Measurements from ENCODE around the gene LIMCH1.
"Not testable (repeated sequence)": the region's sequence is repeated elsewhere in the genome, so short reads cannot be mapped to it uniquely, and the experiment has no call there.

LIMCH1 gene

DNA sequence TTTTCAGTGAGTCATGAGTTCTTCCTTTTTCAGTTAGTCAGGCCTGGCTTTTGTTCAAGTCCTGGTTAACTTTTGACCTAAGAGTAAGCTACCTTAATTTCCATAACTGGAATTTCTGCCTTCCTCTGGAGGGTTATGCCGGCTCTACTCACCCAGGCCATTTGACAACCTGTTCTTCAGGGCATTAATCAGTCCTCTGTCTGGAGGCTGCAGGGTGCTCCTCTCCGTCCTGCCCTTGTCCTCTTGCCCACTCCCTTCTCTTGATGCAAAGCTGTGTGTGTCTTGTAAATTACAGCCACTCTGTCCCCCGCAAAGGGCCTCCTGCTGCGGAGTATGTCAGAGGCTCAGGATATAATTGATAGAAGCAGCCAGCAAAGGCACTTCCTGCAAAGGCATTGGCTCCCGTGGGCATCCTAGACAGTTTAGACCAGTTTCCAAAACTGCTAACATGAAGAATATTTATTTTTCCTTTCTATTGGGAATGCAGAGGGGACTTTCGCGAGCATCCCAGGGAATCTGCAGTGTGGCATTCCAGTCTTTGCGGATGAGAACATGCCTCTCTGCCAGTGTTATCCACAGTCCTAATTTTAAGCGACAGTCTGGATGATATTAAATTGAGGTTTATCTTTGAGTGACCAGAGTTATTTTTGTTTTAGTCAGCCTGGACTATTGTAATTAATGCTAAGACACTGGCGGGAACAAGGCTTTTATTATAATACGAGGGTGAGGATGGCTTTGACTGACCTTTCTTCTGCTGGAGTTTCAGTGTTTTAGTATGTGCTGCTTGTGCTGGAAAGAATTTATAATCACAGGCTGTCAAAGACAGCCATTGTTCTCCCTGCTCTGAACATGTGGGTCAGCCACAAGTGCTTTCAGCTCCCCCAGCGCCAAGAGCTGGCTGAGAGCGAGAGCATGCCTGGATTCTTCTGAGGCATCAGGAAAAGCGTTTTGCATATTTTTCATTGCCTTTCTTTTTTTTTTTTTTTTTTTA lies 74.2 kb downstream of the LIMCH1 start:
- no peak for DNase-seq

DNA sequence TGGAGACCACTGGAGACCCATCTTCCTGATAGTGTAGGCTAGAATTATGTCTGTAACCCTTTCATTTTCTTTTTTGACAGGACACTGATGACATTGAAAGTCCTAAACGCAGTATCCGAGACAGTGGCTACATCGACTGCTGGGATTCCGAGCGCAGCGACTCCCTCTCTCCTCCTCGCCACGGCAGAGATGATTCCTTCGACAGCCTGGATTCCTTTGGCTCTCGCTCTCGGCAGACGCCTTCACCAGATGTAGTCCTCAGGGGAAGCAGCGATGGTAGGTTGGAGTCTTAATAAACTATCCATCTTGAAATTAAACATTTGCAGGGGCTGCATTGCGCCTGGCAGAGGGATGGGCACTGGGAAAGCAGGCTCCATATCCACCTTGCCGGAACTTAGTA lies 75.4 kb downstream of the LIMCH1 start:
- DNase-seq: no peak

DNA sequence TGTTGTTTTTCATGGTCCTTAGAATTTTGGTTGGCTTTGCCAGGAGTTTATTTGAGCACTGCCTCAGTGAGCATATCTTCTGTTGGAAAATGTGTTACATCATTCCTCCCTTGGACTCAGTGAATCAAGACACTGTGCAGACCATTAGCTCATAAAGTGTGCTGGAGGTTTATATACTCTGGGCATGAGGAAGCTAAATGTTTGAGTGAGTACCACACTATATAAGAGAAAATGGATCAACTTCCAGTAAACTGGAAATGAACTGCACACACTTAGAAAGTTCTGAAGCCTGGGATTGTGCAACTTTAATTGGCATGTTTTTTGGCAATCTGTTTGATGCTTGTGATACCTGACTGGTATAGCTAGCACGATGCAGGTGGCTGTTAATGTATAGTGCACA lies 75.9 kb downstream of the LIMCH1 start:
- no peak for DNase-seq

DNA sequence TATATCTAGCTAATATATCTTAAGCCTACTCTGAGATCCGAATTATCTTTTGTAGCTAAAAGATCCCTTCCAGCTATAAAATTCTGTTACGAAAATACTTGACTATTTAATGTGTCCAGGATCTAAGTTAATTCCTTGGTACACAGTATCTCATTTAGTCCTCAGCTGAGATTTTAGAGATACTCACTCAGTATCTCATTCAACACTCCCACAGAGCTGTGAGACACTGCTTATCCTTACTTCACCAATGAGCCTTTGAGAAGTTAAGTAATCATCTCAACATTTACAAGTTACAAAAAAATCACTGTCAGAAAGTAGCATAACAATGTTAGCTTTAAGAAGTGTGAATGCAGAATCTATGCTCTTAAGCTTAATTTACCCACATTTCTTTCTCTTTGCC lies 76.6 kb downstream of the LIMCH1 start:
- no peak for DNase-seq

DNA sequence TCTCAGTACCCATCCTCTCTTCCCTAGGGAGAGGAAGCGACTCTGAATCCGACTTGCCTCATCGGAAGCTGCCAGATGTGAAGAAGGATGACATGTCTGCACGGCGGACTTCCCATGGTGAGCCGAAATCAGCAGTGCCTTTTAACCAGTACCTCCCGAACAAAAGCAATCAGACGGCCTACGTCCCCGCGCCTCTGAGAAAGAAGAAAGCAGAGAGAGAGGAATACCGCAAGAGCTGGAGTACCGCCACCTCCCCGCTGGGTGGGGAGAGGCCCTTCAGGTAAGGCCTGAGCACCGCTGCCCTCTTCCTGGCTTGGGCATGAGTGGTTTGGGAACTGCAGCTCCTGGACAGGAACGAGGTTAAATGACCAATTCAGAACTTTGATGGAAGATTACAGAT lies 81.2 kb downstream of the LIMCH1 start:
- DNase-seq: no peak

DNA sequence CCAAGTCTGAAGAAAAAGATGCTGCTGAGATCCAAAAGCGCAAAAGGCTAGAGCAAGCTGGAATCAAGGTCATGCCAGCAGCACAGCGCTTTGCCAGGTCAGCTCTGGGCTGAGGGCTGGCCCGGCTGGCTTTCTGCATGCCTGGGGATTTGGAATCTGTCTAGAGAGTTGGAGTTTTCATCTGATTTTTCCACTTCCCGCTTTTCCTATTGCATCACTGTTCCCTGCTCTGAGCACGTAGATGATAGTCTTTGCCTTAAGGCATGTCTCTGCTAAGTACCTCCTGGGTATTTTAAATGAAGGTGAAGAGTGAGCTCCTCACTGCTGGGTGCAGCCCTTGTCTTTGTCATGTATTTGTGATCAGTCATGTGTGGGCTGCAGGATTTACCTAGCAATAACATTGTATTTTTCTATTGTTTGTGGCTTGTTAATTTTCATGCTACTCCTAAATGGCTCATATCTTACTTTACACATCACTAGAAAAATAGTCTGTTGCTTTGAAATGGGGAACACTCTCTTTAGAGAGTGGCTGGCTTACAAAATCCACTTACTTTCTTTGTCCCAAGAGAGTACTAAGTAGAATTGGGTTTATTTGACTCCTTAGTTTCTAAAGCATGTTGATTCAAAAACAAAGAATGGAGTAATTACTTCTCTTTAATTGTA lies 82.8 kb downstream of the LIMCH1 start:
- no peak for DNase-seq

DNA sequence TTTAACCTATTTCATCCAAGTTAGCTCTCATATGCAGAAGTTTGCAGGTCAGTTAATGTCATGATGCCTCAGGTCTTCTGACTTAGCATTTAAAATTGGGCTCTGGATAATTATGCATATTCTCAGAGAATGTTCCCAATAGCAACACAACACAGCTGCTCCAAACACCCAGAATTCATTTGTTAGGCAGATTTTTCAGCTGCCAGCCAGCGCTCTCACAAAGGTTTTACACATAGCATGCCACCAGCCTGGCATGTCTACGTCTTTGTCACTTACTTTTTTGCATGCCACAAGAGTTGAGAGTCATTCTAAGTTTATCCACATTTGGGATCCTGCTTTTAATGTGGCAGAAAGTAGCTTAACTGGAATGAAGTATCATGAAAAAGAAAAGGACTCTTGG lies 84.8 kb downstream of the LIMCH1 start:
- no peak for DNase-seq

DNA sequence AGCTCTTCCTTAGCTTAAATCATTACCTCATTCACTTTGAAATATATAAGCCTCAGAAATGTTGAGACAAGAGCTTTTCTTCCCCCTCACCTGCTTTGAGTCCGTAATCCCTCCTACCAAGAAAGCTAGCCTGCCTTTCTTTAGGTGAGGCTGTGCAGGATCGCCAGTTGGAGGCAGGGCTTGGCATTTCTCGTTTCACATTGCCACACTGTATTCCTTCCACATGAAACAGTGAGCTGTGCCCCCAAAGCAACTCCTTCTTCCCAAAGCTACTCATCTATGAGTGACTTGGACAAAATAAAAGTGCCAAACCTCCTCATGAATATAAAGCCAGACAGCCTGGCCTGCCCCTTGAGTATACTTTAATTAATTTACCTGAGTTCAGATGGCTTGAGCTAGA lies 86.8 kb downstream of the LIMCH1 start:
- no peak for DNase-seq

DNA sequence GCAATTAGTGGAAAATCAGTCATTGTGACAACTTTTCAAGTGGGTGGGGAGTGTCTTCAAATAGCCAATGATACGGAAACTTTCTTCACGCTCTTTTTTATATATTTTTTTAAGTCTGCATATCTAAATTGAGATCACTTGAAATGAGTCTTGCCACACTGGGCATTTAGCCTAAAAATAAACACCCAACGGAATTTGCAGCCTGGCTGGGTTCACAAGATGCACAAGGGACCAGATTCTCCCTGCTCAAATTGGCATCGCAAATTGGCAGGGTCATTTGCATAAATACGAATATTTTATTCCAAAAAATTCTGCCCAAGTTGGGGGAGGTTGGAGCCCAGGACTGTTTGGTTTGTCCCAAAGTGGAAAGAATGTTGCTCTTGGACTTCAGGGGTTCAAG lies 87.6 kb downstream of the LIMCH1 start:
- DNase-seq: no peak

DNA sequence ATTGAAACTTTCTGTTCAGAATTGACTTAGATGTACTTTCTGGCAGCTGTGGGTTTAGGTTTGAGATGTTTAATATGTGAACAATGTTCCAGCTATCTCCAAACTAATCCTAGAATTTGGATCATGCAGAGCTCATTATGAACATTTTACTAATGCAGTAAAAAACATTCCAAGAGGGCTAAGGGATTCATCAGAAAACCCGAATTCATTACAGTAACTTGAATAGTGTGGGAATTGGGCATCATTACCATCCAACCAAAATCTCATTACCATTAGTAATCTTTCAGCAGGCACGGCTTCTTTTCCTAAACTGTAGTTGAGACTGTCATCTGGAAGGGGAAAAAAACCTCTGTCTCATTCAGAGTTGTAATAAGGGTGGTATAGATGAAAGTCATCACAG lies 91.0 kb downstream of the LIMCH1 start:
- no peak for DNase-seq

DNA sequence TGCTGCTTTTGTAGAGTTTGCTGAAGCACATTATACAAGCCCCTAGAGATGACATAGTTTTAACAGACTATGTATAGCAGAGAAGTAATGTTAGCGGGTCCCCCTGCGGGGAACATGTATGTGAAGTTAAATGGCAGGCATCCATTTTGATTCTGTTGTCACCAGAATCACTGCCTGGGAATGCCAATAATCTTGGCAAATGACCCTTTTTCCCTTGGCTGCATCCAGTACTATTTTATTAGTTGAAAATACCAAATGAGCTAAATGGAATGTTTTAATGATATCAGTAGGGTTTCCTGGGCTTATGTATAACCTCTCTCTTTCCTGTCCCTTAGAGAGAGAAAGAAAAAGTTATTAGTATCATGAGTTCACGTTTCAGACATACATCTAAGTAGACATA lies 93.6 kb downstream of the LIMCH1 start:
- DNase-seq: no peak

DNA sequence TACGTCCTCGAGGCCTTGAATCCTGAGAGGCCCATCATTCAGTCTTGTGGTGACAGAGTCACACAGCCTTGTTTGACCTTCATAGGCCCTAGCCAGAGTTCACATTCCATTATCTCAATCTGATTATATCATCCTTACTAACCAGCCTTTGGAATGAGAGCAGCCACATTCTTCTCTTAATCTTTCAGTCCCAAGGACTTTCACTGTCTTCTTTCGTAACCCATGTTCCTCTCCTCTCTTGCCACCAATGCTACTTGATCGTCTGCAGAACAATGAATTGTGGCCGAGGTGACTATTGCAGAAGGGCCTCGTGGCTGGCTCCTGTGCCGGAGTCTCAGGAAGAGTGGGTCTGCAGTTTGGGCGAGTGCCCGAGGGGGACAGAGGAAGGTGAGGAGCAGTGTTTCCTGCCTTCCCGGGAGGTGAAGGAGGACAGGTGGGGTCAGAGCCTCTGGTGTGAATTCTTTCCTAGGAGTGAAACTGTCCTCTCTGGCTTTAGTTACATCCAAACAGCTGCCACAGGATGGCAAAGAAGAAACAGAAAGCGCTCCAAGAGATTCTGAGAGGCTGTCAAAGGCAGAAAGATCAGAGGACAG lies 94.6 kb downstream of the LIMCH1 start:
- DNase-seq: no peak

DNA sequence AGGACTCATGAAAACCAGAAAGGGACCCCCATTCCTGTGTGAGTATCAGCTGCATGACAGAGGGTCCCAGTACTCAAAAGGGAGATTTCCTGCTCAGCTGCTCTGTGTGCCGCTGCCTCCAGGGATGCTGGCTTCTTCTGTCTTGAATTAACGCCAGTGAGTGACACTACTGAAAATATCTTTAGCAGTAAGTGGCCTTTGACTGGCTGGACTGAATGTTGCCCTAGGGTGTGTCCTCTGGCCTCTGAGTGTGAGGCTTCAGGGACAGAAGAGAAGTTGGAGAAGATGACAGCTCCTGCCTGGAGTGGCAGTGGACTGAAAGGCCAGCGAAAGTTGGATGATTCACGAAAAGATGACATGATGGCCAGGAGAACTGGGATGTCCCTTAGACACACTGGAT lies 95.4 kb downstream of the LIMCH1 start:
- no peak for DNase-seq

DNA sequence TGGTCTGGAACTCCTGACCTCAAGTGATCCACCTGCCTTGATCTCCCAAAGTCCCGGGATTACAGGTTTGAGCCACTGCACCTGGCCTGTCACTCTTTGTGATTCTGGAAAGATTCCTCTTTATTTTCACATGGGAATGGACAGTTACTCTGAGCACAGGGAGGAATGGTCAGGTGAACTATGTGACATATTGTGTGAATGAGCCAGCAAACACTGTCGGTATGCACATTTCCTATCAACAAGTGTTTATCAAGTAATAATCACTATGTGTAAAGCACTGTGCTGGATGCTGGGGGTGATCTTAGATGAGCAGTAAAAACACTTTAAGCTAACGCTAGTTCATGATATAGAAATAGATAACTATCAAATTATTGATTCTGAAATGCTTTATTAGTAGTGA lies 97.5 kb downstream of the LIMCH1 start:
- no peak for DNase-seq

DNA sequence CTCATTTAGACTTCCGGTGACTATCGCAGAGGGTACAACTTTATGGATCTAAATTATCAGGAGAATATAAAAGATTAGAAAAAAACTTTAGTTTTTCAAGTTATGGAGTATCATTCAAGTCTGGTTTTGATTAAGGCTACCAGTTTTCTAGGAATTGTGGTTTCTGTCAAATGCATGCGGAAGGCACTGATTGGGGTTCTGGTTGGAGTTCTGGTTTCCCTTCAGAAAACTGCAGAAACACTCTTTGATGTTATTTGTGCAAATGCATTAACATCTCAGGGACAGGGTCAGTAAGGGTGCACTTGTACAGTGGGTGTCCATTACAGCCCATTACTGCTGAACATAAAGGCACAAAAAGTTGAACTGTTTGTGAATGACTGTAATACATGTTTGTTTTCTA lies 100.2 kb downstream of the LIMCH1 start:
- DNase-seq: no peak

DNA sequence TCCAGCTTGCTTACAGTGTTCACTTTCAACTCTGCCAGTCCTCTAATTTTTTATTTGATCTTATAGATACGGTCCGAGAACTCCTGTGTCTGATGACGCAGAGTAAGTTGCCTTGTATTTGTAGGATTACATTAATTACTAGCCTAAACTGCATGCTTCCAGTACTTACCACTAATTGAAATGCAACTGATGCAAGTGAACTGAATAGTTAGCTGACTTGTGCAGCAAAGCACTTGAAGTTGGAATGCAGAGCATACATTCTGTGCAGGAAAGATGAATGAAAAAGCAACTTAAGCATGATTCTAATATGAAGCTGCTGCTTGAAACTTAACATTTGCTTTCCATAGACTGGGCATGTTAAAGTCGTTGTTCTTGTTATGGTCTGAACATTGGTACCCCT lies 100.9 kb downstream of the LIMCH1 start:
- DNase-seq: no peak

DNA sequence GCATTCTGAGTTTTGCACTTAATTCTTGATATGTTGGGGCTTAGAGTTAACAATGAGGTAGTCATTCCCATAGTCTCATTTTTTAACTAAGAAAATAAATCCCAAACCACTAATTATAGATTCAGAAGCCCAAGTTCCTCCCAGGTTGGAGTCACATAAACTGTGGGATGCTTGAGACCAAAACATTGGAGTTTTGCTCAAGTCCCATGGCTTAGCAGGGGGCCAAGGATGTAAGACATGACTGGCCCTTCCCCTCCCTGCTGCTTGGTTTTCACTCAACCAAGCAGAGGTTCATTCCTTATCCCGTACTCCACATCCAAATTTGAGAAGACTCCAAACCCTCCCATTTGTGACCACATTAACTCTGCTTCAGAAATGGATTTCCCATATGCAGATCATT lies 101.3 kb downstream of the LIMCH1 start:
- no peak for DNase-seq

DNA sequence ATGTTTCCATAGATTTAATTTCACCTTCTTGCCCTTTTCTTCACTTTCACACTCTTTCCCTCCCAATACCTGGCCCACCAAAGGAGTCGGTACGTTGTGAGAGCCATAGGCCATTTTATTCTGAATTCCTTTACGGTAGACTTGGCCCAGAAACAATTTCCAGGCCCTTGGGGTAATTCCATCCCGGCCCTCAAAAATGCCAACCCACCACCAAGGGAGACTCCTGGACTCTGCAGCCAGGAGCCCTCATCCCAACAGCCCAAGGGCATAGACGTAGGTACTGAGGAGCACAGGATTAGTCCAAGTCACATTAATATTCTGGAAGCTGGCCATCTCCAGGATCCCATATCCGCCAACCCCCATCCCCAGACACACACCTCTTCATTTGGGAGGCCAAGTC lies 102.9 kb downstream of the LIMCH1 start:
- DNase-seq: no peak

DNA sequence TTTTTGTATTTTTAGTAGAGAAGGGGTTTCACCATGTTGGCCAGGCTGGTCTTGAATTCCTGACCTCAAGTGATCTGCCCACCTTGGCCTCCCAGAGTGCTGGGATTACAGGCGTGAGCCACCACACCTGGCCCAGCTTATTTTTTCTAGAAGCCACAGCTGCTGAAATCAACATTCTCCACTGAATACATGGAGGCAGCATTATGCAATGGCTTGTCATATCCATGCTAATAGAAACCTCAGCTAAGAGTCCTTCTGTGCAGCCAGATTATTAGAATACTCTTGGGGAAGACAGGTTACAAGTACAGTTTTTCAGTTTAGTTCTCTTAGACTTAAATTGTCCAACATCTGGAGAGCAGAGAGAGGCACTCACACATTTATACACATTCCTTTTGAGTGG lies 104.8 kb downstream of the LIMCH1 start:
- not testable (repeated sequence) for DNase-seq

DNA sequence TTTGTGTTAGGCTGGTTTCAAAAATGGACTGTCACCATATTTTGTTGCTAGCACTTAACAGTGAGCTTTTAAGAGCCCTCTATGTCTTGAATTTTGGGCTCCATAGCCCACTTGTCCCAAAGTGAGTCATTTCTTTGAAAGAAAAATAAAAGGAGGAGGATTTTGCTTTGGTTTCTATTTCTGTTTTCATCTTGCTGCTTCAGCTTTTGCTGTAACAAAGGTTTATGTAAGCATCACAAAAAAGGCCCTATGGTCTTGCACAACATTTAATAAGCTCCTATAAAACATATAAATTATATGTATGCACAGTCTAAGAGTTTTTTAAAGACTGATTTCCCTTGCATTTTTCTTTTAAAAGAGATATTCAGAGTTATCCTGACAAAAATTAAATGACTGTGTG lies 105.4 kb downstream of the LIMCH1 start:
- no peak for DNase-seq

DNA sequence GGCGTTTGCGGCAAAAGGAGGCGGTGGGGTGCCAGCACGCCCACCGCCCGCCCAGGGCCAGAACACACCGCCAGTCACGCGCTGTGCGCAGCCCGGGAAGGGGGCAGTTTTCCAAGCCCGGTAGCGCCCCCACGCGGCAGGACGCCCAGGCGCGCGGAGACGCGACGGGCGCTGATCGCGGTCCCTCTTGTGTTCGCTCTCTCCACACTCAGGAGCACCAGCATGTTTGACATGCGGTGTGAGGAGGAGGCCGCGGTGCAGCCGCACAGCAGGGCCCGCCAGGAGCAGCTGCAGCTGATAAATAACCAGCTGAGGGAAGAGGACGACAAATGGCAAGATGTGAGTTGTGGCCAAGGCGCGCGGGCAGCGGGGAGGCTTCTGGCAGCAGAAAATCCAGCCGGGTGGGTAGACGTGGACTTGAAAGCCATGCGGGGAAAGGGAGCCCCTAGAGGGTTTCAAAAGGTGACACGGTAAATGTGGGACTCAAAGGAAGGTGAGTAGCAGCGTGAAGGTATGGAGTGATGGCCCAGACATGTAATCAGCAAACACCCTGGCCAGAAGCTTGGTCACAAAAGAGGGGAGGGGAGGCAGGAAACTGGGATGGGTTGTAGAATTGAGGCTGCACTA lies 106.4 kb downstream of the LIMCH1 start:
- peak; percentile 9 for DNase-seq

DNA sequence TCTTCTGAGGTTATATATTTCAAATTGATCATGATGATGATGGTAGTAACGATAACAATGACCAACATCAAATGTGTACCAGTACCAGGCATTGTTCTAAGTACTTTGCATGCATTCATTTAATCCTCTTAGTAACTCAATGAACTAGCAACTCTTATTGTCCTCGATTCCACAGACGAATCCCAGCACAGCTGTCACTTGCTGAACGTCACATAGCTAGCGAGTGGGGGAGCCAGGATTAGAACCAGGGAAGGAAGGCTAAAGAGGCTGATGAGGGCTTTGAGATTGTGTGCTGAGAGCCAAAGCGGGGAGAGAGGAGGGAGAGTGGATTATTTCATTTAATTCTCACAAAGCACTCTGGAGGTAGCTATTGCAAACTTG lies 106.9 kb downstream of the LIMCH1 start:
- DNase-seq: no peak

DNA sequence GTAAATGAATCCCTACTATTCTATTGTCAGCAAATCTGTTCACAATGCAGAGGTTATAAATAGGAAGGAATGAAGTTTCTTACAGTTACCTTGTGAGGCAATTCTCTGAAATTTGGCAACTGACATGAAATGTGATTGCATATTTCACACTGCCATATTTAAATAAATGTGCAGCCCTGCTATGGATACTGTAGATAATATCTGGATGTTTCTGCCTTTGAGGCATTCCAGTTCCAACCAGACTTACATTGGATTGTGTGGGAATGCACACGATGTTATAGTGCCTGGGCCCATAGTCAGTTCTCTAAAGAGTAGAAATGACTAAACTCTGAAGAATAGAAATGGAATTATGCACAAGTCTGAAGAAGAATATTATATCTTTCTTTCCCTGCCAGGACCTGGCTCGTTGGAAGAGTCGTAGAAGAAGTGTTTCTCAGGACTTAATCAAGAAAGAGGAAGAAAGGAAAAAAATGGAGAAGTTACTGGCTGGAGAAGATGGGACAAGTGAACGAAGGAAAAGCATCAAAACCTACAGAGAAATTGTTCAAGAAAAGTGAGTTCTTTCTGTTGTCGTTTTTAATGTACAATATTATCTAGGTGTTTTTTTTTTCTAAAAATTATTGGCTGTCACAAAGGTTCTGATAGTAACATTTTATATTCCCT lies 107.9 kb downstream of the LIMCH1 start:
- no peak for DNase-seq
